Erythroblast (primary cell): ENCODE data around the gene TMIE.

Experiments used
- DNase-seq, 2 experiments: peaks; one replicate each; lab custom pipeline; 2025; lab: John Stamatoyannopoulos, UW
- GATA1 ChIP-seq: IDR thresholded peaks from 2 replicates; pipeline ENCODE4 v1.6.1; 2011; ENCODE audit warnings: low read depth, mild to moderate bottlenecking, control low read depth, low read length, moderate library complexity
- POLR2A ChIP-seq: IDR thresholded peaks from 2 replicates; pipeline ENCODE4 v1.6.1; 2011; ENCODE audit warnings: mild to moderate bottlenecking, low read length

The TMIE gene

GRCh38 chr3:46673151-46674030, 27.8 kb upstream of the TMIE start:
- DNase-seq, result no peak
- TF ChIP-seq GATA1 (no peak), POLR2A (no peak)

- no peak for DNase-seq
- no peak for TF ChIP-seq GATA1
Observed at GRCh38 chr3:46674031-46674845, 27.0 kb upstream of the TMIE start.

GRCh38 chr3:46675426-46675825, 25.8 kb upstream of the TMIE start:
- no peak for TF ChIP-seq GATA1
- no peak for DNase-seq

GRCh38 chr3:46675843-46676567, 25.2 kb upstream of the TMIE start:
- TF ChIP-seq GATA1 (no peak), POLR2A (no peak)
- no peak for DNase-seq

DNA sequence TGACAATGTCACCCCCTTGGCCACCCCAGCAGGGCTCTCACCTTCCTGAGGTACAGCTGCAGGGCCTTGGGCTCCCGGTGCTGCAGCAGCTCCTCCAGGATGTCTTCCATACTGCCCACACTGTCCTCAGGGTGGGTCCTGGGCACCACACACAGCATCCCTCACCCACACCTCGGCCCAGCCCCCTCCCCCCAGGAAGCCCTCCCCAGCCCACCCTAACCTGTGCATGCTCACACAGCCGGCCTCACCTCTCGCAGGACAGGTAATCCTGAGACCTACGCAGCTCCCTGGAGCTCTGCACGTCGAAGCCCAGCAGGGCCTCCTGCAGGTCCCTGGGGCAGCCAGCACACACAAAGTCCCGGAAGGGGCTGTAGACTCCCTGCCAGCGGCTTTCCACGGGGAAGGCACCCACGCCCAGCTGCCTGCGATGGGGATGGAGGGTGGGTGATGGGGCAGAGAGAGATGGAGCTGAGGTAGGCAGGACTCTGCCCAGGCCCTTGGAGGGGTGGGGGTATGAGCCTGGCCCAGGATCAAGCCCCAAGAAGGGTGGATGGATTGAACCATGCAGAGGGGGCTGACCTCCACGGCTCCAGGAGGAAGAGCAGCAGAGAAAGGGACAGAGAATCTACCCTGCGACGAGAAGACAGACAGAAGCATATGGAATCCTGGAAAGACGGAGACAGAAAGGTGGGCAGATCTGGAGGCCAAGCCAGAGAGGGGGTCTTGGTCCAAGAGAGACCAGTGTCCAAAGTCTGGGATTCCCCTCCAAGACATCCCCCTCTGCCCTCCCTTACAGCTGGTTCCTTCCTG, 24.4 kb upstream of the TMIE start:
- TF ChIP-seq GATA1 (no peak), POLR2A (no peak)
- DNase-seq, result no peak

DNA sequence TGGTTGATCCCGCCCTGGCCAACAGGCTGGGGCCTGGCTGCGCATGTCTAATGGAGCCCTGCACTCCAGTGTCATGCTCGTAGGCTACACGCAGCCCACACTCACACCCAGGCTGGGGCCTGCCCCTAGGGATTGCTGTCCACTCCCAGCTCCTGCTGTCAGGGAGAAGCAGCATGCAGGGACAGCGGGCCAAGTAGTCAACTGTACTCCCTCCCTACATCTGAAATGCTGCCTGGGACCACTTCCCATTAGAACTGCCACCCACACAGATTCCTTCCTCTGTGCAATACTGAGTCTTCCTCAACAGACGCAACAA, 23.8 kb upstream of the TMIE start:
- TF ChIP-seq POLR2A (no peak), GATA1 (no peak)
- DNase-seq, result no peak

DNA sequence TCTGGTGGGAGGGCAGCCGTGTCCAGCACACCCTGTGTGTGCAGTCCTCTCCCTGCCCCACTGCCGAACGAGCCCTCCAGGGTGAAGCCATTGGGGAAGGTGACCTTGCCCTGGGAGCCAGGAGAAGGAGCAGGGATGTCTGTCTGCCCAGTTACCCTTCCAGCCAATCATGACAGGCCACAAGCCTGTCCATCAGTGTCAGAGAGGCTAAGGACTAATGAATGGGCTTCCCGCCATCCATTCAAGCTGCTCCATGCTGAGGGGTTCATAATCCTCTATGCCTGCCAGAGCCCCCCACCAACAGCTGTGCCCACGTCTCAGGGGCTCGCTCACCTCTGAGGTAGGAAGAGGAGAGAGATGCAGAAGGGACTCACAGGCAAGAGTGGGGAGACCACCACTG, 22.9 kb upstream of the TMIE start:
- TF ChIP-seq POLR2A (no peak), GATA1 (no peak)
- DNase-seq, result no peak

DNA sequence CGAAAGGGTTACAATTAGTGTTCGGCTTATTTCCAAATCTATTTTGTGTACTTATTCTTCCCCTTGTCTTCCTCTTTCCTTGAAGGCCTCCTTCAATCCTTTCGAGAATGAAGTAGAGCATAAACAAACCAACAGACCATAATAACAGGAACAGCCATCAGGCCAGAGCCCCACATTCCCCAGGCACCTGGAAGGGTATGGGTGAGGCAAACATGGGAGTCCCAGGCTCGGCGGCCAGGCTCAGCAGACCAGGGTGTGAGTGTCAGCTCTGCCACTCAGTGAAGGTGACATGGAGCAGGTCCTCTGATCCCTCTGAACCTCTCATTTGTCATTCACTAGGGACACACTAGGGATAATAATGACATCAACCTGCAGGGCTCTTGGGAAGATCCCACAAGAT, 21.5 kb upstream of the TMIE start:
- TF ChIP-seq POLR2A (no peak), GATA1 (no peak)

DNA sequence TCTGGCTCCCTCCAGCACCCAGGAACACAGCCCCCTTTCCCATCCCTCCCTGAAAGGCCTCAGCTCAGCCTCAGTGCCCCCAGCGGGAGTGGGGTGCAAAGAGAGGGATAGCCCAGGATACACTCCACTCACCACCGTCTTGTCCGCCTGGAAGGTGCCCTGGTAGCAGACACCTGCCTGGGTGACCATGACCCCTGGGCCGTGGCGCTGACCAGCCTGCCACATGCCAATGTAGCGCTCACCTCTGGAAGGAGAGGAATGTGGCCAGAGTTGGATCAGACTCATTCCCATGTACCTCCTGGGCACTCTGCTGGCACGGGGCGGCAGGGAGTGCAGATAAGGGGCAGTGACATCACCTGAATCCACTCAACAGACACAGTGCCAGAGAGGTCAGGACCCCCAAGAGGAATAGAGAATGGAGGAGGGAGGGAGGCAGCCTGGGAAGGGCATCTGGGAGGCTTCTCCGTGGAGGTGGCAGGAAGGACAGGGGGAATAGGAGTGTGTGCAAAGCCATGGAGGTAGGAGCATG, 20.8 kb upstream of the TMIE start:
- TF ChIP-seq GATA1, result no peak
- no peak for TF ChIP-seq POLR2A
- no peak for DNase-seq

More for the DNA sequence above, 21.5 kb upstream of the TMIE start:
- DNase-seq, result no peak

- no peak for DNase-seq
- TF ChIP-seq GATA1 (no peak), POLR2A (no peak)
Observed at GRCh38 chr3:46681387-46681786, 19.8 kb upstream of the TMIE start.

GRCh38 chr3:46681856-46682540, 19.2 kb upstream of the TMIE start:
- DNase-seq, result no peak
- TF ChIP-seq GATA1, result no peak
- TF ChIP-seq POLR2A, result no peak

DNA sequence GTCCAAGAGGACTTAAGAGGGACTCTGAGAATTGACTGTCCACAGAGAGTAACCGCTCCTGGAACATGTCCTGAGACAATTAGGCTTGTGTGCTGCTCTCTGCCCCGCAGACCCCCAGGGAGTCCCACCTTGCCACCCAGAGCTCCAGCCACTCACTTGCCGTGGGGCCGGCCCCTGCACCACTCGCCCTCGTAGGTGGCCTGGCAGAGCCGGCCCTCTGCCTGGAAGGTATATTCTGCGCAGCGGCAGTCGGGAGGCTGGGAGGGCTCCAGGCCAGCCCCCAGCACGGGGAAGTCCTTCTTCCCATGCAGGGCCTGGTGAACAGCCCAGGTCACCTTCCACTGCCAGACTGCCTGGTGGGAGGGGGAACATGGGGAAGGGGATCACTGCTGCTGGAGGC, 18.2 kb upstream of the TMIE start:
- no peak for TF ChIP-seq GATA1
- TF ChIP-seq POLR2A, result no peak
- DNase-seq, result no peak
